ENCODE data around the gene LGALS16.
"Not testable (repeated sequence)": the region's sequence is repeated elsewhere in the genome, so short reads cannot be mapped to it uniquely, and the experiment has no call there.

The LGALS16 gene

DNA sequence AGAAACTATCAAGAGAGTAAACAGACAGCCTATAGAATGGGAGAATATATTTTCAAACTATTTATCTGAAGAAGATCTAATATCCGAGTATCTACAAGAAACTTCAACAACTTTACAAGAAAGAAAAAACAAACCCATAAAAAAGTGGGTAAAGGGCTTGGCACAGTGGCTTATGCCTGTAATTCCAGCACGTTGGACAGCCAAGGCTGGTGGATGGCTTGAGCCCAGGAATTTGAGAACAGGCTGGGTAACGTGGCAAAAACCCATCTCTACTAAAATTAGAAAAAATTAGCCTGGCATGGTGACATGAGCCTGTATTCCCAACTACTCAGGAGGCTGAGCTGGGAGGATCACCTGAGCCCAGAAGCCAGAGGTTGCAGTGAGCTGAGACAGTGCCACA is 7.8 kb upstream of the LGALS16 start:
- H3K4me3 ChIP-seq (ENCODE audit: low read depth, low read length): no peak overlapping the region
- no peak for DNase-seq (ENCODE audit: low read depth)
- TF ChIP-seq, protein P1, sequence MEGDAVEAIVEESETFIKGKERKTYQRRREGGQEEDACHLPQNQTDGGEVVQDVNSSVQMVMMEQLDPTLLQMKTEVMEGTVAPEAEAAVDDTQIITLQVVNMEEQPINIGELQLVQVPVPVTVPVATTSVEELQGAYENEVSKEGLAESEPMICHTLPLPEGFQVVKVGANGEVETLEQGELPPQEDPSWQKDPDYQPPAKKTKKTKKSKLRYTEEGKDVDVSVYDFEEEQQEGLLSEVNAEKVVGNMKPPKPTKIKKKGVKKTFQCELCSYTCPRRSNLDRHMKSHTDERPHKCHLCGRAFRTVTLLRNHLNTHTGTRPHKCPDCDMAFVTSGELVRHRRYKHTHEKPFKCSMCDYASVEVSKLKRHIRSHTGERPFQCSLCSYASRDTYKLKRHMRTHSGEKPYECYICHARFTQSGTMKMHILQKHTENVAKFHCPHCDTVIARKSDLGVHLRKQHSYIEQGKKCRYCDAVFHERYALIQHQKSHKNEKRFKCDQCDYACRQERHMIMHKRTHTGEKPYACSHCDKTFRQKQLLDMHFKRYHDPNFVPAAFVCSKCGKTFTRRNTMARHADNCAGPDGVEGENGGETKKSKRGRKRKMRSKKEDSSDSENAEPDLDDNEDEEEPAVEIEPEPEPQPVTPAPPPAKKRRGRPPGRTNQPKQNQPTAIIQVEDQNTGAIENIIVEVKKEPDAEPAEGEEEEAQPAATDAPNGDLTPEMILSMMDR (IDR thresholded peaks at IDR 0.05; ENCODE audit: low read depth, low read length): no peak
- TF ChIP-seq, protein P2, sequence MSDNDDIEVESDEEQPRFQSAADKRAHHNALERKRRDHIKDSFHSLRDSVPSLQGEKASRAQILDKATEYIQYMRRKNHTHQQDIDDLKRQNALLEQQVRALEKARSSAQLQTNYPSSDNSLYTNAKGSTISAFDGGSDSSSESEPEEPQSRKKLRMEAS (IDR thresholded peaks at IDR 0.05; ENCODE audit: low read depth, low read length): no peak
- TF ChIP-seq POLR2A (IDR thresholded peaks at IDR 0.05; ENCODE audit: extremely low read depth, insufficient read length): no peak
- no peak for TF ChIP-seq MYC (IDR thresholded peaks at IDR 0.05; ENCODE audit: low read depth, low read length)

DNA sequence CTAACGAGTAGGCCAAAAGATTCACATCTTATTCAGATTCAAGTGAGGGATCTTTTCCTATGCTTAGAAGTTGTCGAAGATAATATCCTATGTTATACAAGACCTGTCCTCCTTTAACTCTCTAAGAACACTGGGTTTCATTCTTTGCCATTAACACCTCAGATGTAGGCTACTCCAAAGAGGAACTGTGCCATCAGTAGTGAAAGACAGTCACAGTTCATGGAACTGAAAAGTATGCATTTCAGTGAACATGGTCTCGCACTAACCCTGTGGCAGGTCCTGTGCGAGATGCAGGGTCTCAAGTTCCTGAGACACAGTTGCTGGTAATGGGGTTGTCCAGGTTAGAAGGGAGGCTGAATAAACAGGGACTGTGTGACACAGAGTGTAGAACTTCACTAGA is 4.1 kb downstream of the LGALS16 start:
- DNase-seq (ENCODE audit: low read depth): no peak
- TF ChIP-seq POLR2A (IDR thresholded peaks at IDR 0.05; ENCODE audit: extremely low read depth, insufficient read length): no peak
- TF ChIP-seq, protein P1 (IDR thresholded peaks at IDR 0.05; ENCODE audit: low read depth, low read length): no peak
- TF ChIP-seq MYC (IDR thresholded peaks at IDR 0.05; ENCODE audit: low read depth, low read length): no peak
- TF ChIP-seq, protein P2 (IDR thresholded peaks at IDR 0.05; ENCODE audit: low read depth, low read length): no peak
- no peak overlapping the region for H3K4me3 ChIP-seq (ENCODE audit: low read depth, low read length)

DNA sequence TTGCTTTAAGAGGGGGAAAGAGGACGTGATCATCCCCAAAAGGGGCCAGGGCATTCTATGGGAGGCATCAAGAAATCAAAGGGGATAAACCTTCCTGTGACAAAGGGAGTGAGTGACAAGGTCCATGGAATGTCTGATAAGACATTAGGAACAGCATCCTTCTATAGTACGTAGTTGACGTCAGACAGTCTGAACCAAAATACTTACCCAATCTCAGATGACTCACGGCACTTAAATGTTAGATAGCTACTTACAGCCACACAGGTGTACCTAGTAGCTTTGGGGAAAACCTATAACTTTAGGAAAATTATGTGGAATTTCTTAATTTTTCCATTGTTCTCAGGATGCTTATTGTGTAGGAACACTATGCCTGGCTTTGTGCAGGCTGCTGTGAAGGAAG is 4.9 kb downstream of the LGALS16 start:
- TF ChIP-seq, protein P1 (IDR thresholded peaks at IDR 0.05; ENCODE audit: low read depth, low read length): no peak
- TF ChIP-seq, protein P2 (IDR thresholded peaks at IDR 0.05; ENCODE audit: low read depth, low read length): no peak
- no peak for TF ChIP-seq POLR2A (IDR thresholded peaks at IDR 0.05; ENCODE audit: extremely low read depth, insufficient read length)
- no peak for TF ChIP-seq MYC (IDR thresholded peaks at IDR 0.05; ENCODE audit: low read depth, low read length)
- no peak for DNase-seq (ENCODE audit: low read depth)
- H3K4me3 ChIP-seq (ENCODE audit: low read depth, low read length): no peak overlapping the region

DNA sequence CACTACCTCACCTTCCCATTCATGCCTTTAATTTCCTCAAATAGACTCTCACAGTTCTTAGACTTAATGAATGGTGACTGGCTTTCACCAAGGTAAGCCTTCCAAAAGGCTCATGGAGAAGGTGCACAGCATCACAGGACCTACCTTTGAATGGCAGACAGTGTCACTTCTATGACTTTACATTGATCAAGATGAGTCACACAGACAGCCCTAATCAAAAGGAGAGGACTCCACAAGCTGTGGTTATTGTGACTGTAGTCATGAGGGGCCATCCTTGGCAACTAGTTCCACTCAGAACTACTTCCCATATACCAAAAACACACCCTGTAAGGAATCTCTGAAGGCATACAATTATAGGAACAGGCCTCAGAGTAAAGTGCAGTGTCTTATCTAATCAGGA is 5.9 kb downstream of the LGALS16 start:
- DNase-seq (ENCODE audit: low read depth): no peak
- TF ChIP-seq MYC (IDR thresholded peaks at IDR 0.05; ENCODE audit: low read depth, low read length) (no peak), POLR2A (IDR thresholded peaks at IDR 0.05; ENCODE audit: extremely low read depth, insufficient read length) (no peak)
- TF ChIP-seq, protein P2 (IDR thresholded peaks at IDR 0.05; ENCODE audit: low read depth, low read length): no peak
- TF ChIP-seq, protein P1 (IDR thresholded peaks at IDR 0.05; ENCODE audit: low read depth, low read length): no peak
- no peak overlapping the region for H3K4me3 ChIP-seq (ENCODE audit: low read depth, low read length)

DNA sequence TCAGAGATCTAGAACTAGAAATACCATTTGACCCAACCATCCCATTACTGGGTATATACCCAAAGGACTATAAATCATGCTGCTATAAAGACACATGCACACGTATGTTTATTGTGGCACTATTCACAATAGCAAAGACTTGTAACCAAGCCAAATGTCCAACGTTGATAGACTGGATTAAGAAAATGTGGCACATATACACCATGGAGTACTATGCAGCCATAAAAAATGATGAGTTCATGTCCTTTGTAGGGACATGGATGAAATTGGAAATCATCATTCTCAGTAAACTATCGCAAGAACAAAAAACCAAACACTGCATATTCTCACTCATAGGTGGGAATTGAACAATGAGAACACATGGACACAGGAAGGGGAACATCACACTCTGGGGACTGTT is 14.1 kb downstream of the LGALS16 start:
- DNase-seq (ENCODE audit: low read depth); H3K4me3 ChIP-seq (ENCODE audit: low read depth, low read length): not testable (repeated sequence)

DNA sequence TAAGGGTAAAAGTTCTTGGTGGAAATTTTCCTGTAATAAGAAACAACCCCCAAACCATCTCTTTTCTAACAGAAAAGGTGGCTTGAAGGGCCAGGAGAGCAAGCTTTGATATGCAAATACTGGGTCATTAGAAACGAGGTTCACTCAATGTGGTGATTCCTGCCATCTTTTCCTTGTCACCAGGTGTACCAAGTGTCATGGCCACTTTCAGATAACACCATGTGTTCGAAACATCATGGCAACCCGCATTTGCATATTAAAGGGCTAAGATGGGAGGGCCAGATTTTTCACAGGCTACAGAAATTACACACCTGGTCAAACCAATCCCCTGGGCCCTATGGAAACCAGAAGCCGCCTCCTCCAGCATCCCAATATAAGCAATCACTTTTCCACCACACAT is 15.3 kb downstream of the LGALS16 start:
- H3K4me3 ChIP-seq (ENCODE audit: low read depth, low read length): no peak overlapping the region
- DNase-seq (ENCODE audit: low read depth): no peak
- TF ChIP-seq POLR2A (IDR thresholded peaks at IDR 0.05; ENCODE audit: extremely low read depth, insufficient read length): no peak
- TF ChIP-seq MYC (IDR thresholded peaks at IDR 0.05; ENCODE audit: low read depth, low read length): no peak
- TF ChIP-seq, protein P2 (IDR thresholded peaks at IDR 0.05; ENCODE audit: low read depth, low read length): no peak

DNA sequence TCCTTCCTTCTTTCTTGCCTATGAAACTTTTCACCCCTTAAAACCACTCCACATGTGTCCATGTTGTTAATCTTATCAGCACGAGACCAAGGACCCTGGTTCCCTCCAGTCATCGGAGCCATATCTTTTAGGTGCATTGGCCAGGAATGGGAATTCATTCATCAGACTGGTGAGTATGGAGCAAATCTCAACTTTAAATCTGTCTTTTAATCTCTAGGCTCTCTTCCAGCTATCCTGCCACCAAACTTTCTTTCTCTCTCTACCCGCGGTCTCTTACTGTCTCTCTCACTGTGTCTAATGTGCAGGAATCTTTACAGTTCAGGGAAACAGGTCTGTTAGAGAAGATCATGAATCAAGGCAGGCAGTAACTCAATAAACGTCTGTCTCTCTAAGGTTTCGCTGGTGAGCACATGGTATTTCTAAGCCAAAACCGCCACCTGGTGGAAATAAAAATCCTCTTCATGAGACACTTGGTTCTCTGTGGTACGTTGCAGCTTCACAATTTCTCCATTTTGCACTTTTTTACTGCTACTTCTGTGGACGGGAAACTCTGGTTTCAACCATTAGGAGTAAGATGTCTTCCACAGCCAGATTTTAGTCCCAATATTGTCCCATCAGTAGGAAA is 16.1 kb downstream of the LGALS16 start:
- H3K4me3 ChIP-seq (ENCODE audit: low read depth, low read length): no peak overlapping the region
- TF ChIP-seq MYC (IDR thresholded peaks at IDR 0.05; ENCODE audit: low read depth, low read length) (0 out of 2 replicates have a peak, but pooled peaks have one; percentile 10), POLR2A (IDR thresholded peaks at IDR 0.05; ENCODE audit: extremely low read depth, insufficient read length) (no peak)
- TF ChIP-seq, protein P2 (IDR thresholded peaks at IDR 0.05; ENCODE audit: low read depth, low read length): peak; percentile 88
- TF ChIP-seq, protein P1 (IDR thresholded peaks at IDR 0.05; ENCODE audit: low read depth, low read length): peak; percentile 18
- peak; percentile 52 for DNase-seq (ENCODE audit: low read depth)
